ENCODE data around the gene FBXO46. TPM values are rescaled to one million over a fixed set of nuclear protein-coding genes. Genes with fewer than 3 reads are reported as not detected.
A peak's percentile ranks its signal among the peaks of the same experiment; 100 is the strongest.

The FBXO46 gene
- total and polyA plus RNA-seq, 2 of the 13 experiments (the other 11 are each of a cell fraction or from before 2014, with no cell fraction given) = 6.2 to 6.4 TPM

DNA sequence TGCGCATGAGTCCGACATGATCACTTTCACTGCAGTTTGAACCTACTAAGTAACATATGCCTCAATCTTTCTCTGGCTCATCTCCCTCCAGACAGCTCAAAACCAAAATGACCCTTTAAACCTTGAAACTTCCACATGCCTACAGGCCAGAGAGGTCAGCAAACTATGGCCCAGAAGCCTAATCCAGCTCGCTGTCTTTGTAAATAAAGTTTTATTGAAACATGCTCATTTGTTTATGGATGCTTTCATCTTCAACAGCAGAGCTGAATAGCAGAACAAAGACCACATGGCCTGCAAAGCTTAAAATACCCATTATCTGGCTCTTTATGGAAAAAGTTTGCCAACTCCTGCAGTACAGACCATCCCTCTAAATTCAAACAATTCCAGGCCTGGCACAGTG, 15.6 kb downstream of the FBXO46 start (continued):
- TF ChIP-seq ZFY (CRISPR knock-in tag; IDR thresholded peaks at IDR 0.05) (0 out of 2 replicates have a peak, but pooled peaks have one; percentile 31), TFAP4 (IDR thresholded peaks at IDR 0.05; ENCODE audit: borderline replicate concordance, low read depth) (no peak)

DNA sequence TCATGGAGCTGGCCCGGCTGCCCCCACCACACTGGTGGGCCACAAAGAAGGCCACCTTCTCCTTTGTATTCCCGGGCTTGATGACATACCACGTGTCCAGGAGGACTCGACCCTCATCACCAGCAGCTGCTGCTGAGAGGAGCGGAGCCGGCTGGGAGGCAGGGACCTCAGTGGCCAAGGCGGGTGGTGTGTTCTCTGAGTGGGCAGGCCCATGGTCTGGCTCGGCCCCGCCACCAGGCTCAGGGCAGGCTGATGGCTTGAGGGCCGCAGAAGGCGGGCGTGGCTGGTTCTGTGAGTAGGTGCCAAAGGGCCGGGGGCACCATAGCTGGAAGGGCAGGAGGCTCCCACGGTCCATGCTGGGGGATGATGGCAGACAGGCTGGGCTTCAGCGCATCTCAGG, 17.6 kb downstream of the FBXO46 start:
- CTCF ChIA-PET (ENCODE audit: low intra/inter-chr PET ratio, low total read pairs) = no interaction called here
- intact Hi-C loops (cut with micrococcal nuclease; ENCODE audit: unreplicated experiment) = no loop called here
- POLR2A ChIA-PET = no interaction called here

GRCh38 chr19:45712699-45713067, 18.0 kb downstream of the FBXO46 start:
- FAIRE-seq (no peak), DNase-seq (ENCODE audit: low spot score) (no peak), ATAC-seq (no peak)
- POLR2A ChIA-PET = no interaction called here
- H3K9ac ChIP-seq (ENCODE audit: insufficient read depth, low read depth, low read length) = no peak overlapping the region
- WGBS (ENCODE audit: low lambda C conversion rate) = 100% methylated on average over 1 of the region's 25 CpGs
- H3K9me3 ChIP-seq (ENCODE audit: low read length) = no peaks in the 10 kb centered on the region
- in situ Hi-C loops (cut with HindIII; ENCODE audit: extremely low pct_ligation_motif_present, low pct_unique_long_range_greater_than_20kb) (no loop called here), intact Hi-C loops (cut with micrococcal nuclease; ENCODE audit: unreplicated experiment) (no loop called here)
- peaks cover 19% of the 10 kb centered on the region for H3K4me1 ChIP-seq (ENCODE audit: insufficient read depth, low read length)
- peaks cover 28% of the 10 kb centered on the region for H3K79me2 ChIP-seq (ENCODE audit: insufficient read depth, low read length)
- peaks cover 3 to 6% of the 10 kb centered on the region in 2 experiments; a peak in 1 of 5 replicates for H3K36me3 ChIP-seq (replicated peaks in 1 of 2; ENCODE audit: control insufficient read depth in 1 of 2, insufficient read depth in 2 of 2, low read length in 2 of 2)
- no peaks in the 10 kb centered on the region for H4K20me1 ChIP-seq (ENCODE audit: insufficient read depth, low read length)
- no TSS peak for BruUV-seq (replicated peaks)
- TF ChIP-seq NFIB (CRISPR knock-in tag; IDR thresholded peaks at IDR 0.05; ENCODE audit: borderline replicate concordance) (no peak), AGO2 (optimal IDR thresholded peaks at IDR 0.05; ENCODE audit: low read depth, low read length) (peak; percentile 23), SIX1 (CRISPR knock-in tag; IDR thresholded peaks at IDR 0.05; ENCODE audit: borderline replicate concordance) (no peak), RELA (CRISPR knock-in tag; IDR thresholded peaks at IDR 0.05) (no peak), RBFOX2 (IDR thresholded peaks at IDR 0.05; ENCODE audit: low read depth, low read length) (peak; percentile 48; the same call in 1 of the 2 replicates)
- H3K4me2 ChIP-seq (ENCODE audit: low read depth, low read length) = no peak overlapping the region
- no peak overlapping the region for H2AFZ ChIP-seq (ENCODE audit: low read length)
- no peak overlapping the region for H3K27ac ChIP-seq (ENCODE audit: extremely low read length, insufficient read depth, low read length)
- H3K27me3 ChIP-seq (ENCODE audit: control insufficient read depth in 1 of 2, insufficient read depth in 2 of 2, low read length in 2 of 2) = no peaks in the 10 kb centered on the region; a peak in 1 of 5 replicates
- CTCF ChIA-PET (ENCODE audit: low intra/inter-chr PET ratio, low total read pairs) = no interaction called here
- no peak overlapping the region for H3K4me3 ChIP-seq (replicated peaks in 1 of 3; ENCODE audit: insufficient read depth in 1 of 3, low read depth in 2 of 3, low read length in 3 of 3)

More for the DNA sequence above, 17.6 kb downstream of the FBXO46 start:
- peaks cover 3 to 6% of the 10 kb centered on the region in 2 experiments; a peak in 1 of 5 replicates for H3K36me3 ChIP-seq (replicated peaks in 1 of 2; ENCODE audit: control insufficient read depth in 1 of 2, insufficient read depth in 2 of 2, low read length in 2 of 2)
- no peak overlapping the region for H3K4me3 ChIP-seq (replicated peaks in 1 of 3; ENCODE audit: insufficient read depth in 1 of 3, low read depth in 2 of 3, low read length in 3 of 3)
- H3K27me3 ChIP-seq (ENCODE audit: control insufficient read depth in 1 of 2, insufficient read depth in 2 of 2, low read length in 2 of 2) = no peaks in the 10 kb centered on the region; a peak in 1 of 5 replicates
- peaks cover 23% of the 10 kb centered on the region for H3K4me1 ChIP-seq (ENCODE audit: insufficient read depth, low read length)
- H4K20me1 ChIP-seq (ENCODE audit: insufficient read depth, low read length) = no peaks in the 10 kb centered on the region
- no peaks in the 10 kb centered on the region for H3K9me3 ChIP-seq (ENCODE audit: low read length)
- FAIRE-seq (no peak), ATAC-seq (no peak), DNase-seq (ENCODE audit: low spot score) (no peak)
- no TSS peak for BruUV-seq (replicated peaks)
- WGBS (ENCODE audit: low lambda C conversion rate) = 96% methylated on average over 8 of the region's 15 CpGs
- H3K79me2 ChIP-seq (ENCODE audit: insufficient read depth, low read length) = peaks cover 28% of the 10 kb centered on the region
- TF ChIP-seq ZNF24 (IDR thresholded peaks at IDR 0.05) (no peak), AGO2 (optimal IDR thresholded peaks at IDR 0.05; ENCODE audit: low read depth, low read length) (peak; percentile 8)
- no peak overlapping the region for H3K4me2 ChIP-seq (ENCODE audit: low read depth, low read length)
- no peak overlapping the region for H3K9ac ChIP-seq (ENCODE audit: insufficient read depth, low read depth, low read length)
- in situ Hi-C loops (cut with HindIII; ENCODE audit: extremely low pct_ligation_motif_present, low pct_unique_long_range_greater_than_20kb) = no loop called here
- H3K27ac ChIP-seq (ENCODE audit: extremely low read length, insufficient read depth, low read length) = no peak overlapping the region
- H2AFZ ChIP-seq (ENCODE audit: low read length) = no peak overlapping the region
